ENCODE results near the gene DACH1.

- TF ChIP-seq POLR2A (IDR thresholded peaks at IDR 0.05) (no peak), EP300 (IDR thresholded peaks at IDR 0.05; ENCODE audit: low read depth) (no peak), CTCF (IDR thresholded peaks at IDR 0.05) (no peak)
Measured at GRCh38 chr13:71485913-71486312, 381.1 kb downstream of the DACH1 start.
